BJ (cell line): ENCODE results near the gene TANC1. TPM values are rescaled to one million over a fixed set of nuclear protein-coding genes. Genes with fewer than 3 reads are reported as not detected.

Experiments used
- CTCF ChIA-PET: fragments of 350-600 bp; formaldehyde crosslinking; extraction: SDS; loops from one replicate; lab custom pipeline; 2021; ENCODE audit warnings: antibody characterized with exemption, inconsistent platforms; lab: Yijun Ruan, JAX
- POLR2A ChIA-PET: fragments of 300-600 bp; sonication (Branson Sonifier 250); formaldehyde crosslinking; extraction: SDS; loops from one replicate; lab custom pipeline; 2021; ENCODE audit warnings: antibody characterized with exemption; lab: Charles Lee
- DNase-seq: peaks from one replicate; pipeline ENCODE4 v3.0.0-alpha.2; 2011; ENCODE audit warnings: low read depth
- H3K27me3 ChIP-seq: 2 replicates; pipeline ENCODE4 v1.6.0; 2011; ENCODE audit warnings: low read length; ENCODE audit not compliant: control insufficient read depth, insufficient read depth
- H3K36me3 ChIP-seq: 2 replicates; pipeline ENCODE4 v1.5.1; 2011; ENCODE audit warnings: low read length; ENCODE audit not compliant: control insufficient read depth, insufficient read depth
- H3K4me3 ChIP-seq: 2 replicates; pipeline ENCODE4 v1.5.1; 2011; ENCODE audit warnings: low read depth, mild to moderate bottlenecking, control low read depth, low read length
- CTCF ChIP-seq: IDR thresholded peaks from 2 replicates; pipeline ENCODE4 v1.5.1; 2011; ENCODE audit warnings: low read depth, mild to moderate bottlenecking, control low read depth, inconsistent platforms, low read length, moderate library complexity; ENCODE audit not compliant: insufficient read depth
- polyA plus RNA-seq: library from polyadenylated mRNA; depleted of rRNA; stranded (reverse); fragments of >200 nt; gene quantifications from 2 replicates; pipeline ENCODE4 v1.2.3, GENCODE V29; 2011

Gene TANC1
- polyA plus RNA-seq, 1 experiment, result 22.0 TPM

GRCh38 chr2:159051133-159051532, 82.7 kb downstream of the TANC1 start:
- Histone ChIP-seq H3K4me3 (no peak overlapping the region), H3K27me3 (no peaks in the 10 kb centered on the region), H3K36me3 (no peaks in the 10 kb centered on the region)
- no peak for TF ChIP-seq CTCF
- no peak for DNase-seq
- ChIA-PET CTCF (interaction anchor here (0.9 to 1.2 kb wide), 3 partner anchors 16 to 134 kb away, joined by 3 read pairs; no protein-coding TSS in a partner anchor), POLR2A (no interaction called here)

GRCh38 chr2:159051661-159052060, 83.2 kb downstream of the TANC1 start:
- no peak overlapping the region for H3K4me3 ChIP-seq
- TF ChIP-seq CTCF, result no peak
- ChIA-PET POLR2A (interaction anchor here (0.6 kb wide), 1 partner anchor 78 kb away, joined by 3 read pairs; no protein-coding TSS in a partner anchor), CTCF (interaction anchor here (0.9 to 1.0 kb wide), 2 partner anchors 17 to 21 kb away, joined by 3 read pairs; no protein-coding TSS in a partner anchor)
- no peaks in the 10 kb centered on the region for H3K27me3 ChIP-seq
- DNase-seq, result no peak
- no peaks in the 10 kb centered on the region for H3K36me3 ChIP-seq

- Histone ChIP-seq H3K4me3 (no peak overlapping the region), H3K36me3 (no peaks in the 10 kb centered on the region), H3K27me3 (no peaks in the 10 kb centered on the region)
- ChIA-PET CTCF (interaction anchor here (1.0 kb wide), 1 partner anchor 18 kb away, joined by 3 read pairs; no protein-coding TSS in a partner anchor), POLR2A (interaction anchor here (0.6 kb wide), 1 partner anchor 78 kb away, joined by 3 read pairs; no protein-coding TSS in a partner anchor)
- TF ChIP-seq CTCF, result no peak
- no peak for DNase-seq
These were observed 83.7 kb downstream of the TANC1 start for GRCh38 chr2:159052157-159052601.

GRCh38 chr2:159053161-159054031, 85.0 kb downstream of the TANC1 start:
- Histone ChIP-seq H3K36me3 (no peaks in the 10 kb centered on the region), H3K27me3 (no peaks in the 10 kb centered on the region), H3K4me3 (no peak overlapping the region)
- TF ChIP-seq CTCF, result no peak
- POLR2A ChIA-PET, result interaction anchor here (1.0 kb wide), 1 partner anchor 19 kb away, joined by 3 read pairs; no protein-coding TSS in a partner anchor
- CTCF ChIA-PET, result interaction anchor here (0.8 kb wide), 1 partner anchor 12 kb away, joined by 3 read pairs; no protein-coding TSS in a partner anchor
- no peak for DNase-seq

GRCh38 chr2:159054032-159054334, 85.5 kb downstream of the TANC1 start:
- H3K27me3 ChIP-seq, result no peaks in the 10 kb centered on the region
- no peak overlapping the region for H3K4me3 ChIP-seq
- H3K36me3 ChIP-seq, result no peaks in the 10 kb centered on the region
- POLR2A ChIA-PET, result no interaction called here
- CTCF ChIA-PET, result interaction anchor here (0.8 to 1.0 kb wide), 2 partner anchors 11 to 17 kb away, joined by 3 read pairs; no protein-coding TSS in a partner anchor
- no peak for TF ChIP-seq CTCF
- DNase-seq, result no peak
